ENCODE measurements around the gene PXMP4.
A peak's percentile ranks its signal among the peaks of the same experiment; 100 is the strongest.

Gene PXMP4

DNA sequence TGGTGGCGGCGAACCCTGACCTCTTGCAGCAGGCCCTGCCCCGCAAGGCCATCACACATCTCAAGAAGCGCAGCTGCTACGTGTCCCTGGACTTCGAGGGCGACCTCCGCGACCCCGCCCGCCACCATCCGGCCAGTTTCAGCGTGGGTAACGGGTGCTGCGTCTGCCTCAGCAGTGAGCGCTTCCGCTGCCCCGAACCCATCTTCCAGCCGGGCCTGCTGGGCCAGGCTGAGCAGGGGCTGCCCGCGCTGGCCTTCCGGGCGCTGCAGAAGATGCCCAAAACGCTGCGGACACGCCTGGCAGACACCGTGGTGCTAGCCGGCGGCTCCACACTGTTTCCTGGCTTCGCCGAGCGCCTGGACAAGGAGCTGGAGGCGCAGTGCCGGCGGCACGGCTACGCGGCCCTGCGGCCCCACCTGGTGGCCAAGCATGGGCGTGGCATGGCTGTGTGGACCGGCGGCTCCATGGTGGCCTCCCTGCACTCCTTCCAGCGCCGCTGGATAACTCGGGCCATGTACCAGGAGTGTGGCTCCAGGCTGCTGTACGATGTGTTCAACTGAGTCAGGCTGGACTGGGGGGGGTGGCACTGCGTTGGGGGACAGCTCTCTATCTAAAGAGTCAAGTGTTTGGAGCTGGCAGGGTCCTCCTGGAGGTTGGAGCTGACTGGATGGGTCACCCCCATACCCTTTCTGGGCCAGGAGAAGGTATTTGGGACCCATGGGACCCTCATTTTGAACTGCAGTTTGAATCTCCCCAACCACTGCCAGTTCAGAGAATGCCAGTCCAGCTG, 52.2 kb downstream of the PXMP4 start:
- peak; percentile 78 to 91 (median 83) for DNase-seq

DNA sequence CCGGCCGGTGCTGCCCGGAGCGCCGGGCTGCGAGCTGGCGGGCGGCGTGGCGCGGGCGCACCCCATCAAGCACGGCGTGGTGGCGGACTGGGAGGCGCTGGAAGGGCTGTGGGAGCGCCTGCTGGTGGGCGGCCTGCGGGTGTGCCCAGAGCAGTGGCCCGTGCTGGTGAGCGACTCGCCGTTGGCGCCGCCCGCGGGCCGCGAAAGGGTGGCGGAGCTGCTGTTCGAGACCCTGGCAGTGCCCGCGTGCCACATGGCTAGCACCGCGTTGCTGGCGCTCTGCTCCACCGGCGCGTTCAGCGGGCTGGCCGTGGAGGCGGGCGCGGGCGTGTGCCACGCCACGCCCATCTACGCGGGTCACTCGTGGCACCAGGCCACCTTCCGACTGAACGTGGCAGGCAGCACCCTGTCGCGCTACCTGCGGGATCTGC, 52.9 kb downstream of the PXMP4 start:
- peak in 1 of 4 experiments; percentile 64 for DNase-seq

DNA sequence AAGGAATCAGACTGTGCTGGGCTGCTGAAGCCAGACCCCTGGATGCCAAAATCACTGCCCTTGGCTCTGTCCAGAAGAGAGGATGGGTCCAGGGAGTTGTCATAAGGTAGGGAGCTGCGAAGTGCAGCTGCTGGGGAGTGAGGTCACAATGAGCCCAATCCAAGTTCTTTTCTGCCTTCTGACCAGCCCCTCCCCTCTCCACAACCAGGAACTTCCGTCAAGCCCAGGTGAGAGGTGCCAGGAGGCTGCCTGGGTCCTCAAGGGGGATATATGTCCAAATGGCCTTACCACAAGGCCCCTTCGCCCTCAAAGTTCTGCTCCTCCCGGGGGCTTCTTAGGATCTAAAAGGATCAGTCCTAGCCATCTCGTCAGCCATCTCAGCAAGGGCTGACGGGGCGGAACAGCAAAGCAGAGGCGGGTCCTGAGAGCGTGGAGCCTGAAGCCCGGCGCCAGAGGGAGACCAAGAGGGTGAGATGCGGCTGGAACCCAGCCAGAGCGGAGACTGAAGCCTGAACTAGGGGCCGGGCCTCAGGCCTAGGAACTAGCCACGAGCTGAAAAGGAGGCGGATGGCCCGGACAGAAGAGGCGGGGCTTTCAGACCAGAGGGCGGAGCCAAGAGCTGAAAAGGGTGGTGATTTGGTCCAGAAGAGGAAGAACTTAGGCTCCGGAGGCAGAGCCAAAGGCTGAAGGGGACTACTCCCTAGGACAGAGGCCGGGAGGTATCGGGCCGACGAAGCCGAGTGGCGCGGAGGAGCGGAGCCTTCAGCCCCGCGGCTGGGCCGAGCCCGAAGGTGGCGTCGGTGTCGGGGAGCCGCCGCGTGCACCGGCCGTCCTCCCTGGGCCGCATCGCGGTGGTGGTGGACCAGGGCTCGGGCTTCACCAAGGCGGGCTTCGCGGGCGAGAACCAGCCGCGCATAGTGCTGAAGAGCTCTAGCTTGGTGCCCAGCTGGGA, 53.5 kb downstream of the PXMP4 start, which contains the start of gene ACTL10:
Gene ACTL10 (plus strand): TSS at position 651 of the 952 bp plus-strand sequence. CDS start 555 bp downstream, outside the sequence.
- DNase-seq = peak; percentile 99

DNA sequence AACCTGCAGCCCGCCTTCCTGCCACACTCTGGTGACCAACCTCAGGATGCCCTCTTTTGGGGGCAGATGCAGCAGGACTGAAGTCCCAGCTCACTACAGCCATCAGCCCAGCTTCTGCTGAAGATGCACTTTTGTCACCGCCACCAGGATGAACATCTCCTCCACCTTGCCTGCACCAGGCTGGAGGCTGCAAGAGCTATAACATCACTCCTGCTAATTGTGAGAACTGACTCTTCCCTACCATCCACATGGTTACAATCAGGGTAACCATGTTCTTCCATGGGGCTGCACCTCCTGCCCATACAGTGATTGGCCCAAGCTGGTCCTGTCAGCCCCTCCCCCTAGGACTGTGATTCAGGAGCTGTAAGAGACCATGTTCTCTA, 55.4 kb downstream of the PXMP4 start:
- DNase-seq = no peak

DNA sequence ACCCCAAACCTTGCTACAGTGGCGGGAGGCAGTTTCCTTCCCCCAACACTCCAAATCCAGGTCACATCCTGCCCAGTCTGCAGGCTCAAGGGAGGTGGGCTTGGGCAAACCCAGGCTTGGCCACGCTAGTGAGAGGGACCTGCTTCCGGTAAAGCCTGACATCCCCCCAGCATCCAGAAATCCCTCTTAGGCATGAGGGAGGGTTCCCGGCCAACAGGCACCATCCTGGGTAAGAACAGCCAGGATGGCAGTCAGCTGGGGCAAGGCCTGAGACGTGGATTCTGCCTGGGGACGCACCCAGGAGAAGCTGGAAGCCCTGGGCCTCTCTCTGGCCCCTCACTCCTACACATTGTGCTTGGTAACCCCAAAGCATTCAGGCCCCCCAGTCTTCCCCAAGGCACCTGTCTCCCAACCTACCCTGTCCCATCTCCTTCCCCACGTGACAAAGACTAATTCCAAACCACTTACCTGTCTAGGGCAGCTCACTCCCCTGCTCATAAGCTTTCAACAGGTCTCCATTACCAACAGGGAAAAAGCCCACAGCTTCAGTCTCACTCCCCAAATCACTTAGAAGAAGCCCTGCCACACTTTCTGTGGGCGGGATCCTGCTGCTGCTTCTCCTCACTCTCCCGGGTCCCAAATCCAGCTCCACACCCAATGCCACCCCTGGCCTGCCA, 55.9 kb downstream of the PXMP4 start:
- DNase-seq = no peak

GRCh38 chr20:33663161-33664084, 56.7 kb downstream of the PXMP4 start:
- DNase-seq = peak; percentile 78 to 94 (median 88)

- DNase-seq = no peak
These were observed 57.9 kb downstream of the PXMP4 start, which contains the start of gene C20orf144 for GRCh38 chr20:33662172-33662571. C20orf144 (plus strand) TSS chr20:33662327; CDS start chr20:33662346, 19 bp downstream.

DNA sequence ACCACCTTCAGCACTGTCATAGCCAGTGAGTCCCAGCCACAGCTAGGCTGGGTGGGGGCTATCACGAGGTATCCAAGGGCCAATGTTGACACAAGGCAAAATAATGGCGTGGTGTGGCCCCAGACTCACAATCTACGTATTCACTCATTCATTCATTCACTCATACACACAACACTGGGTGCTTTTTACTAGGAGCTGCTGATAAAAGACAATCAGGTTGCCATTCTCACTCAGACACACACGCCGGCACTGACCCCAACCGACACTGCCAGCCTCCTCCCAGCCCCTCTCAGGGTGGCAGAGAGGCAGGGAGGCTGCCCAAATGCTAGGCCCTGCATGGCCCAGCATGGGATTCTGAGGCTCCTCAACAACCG, 59.4 kb downstream of the PXMP4 start:
- DNase-seq = no peak

DNA sequence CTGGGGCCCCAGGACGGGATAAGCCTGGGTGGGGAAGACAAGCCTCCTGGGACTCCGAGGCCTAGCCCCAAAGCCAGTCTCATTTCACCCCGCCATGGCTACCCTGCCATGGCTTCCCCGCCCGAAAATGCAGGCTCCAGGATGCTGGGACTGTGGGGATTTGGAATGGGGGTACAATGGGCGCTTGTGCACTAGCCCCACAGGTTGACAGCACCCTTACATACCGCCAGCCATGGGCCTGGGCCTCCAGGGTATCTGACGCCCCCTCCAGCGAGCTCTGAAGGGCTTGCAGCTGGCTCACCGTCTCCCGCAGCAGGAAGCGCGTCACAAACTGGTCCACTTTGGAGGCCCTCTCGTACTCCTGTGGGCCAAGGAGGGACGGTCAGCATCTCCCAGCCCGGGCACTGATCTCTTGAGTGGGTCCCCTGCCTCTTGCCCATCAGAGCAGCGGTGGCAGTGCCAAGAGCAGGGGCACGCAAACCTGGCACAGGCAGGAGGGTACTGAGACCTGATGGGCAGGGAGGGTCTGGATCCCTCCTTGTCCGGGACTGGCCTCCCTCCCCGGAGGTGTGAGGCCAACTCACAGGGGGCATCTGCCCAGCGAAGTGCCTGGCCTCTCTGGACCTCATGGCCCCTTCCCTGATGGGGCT, 60.0 kb downstream of the PXMP4 start:
- no peak for DNase-seq

- no peak for DNase-seq
These were observed 60.6 kb downstream of the PXMP4 start for GRCh38 chr20:33659341-33660034.

DNA sequence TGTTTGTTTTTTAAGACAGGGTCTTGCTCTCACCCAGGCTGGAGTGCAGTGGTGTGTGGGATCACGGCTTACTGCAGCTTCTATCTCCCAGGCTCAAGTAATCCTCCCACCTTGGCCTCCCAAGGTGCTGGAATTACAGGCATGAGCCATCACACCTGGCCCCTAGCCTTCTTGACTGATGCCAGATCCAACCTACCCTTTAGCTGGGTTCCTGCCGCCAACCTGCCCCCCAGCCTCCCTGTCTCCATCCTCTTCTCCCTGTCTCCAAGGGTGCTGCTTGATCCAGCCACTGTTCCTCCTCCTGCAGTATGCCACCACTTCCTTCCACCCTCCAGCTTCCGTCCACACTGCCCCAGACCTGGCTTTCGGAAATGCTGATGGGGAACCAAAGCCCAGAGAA, 61.2 kb downstream of the PXMP4 start:
- DNase-seq = no peak

GRCh38 chr20:33658510-33658909, 61.6 kb downstream of the PXMP4 start:
- no peak for DNase-seq

GRCh38 chr20:33657704-33658095, 62.4 kb downstream of the PXMP4 start:
- no peak for DNase-seq

GRCh38 chr20:33656783-33657703, 63.1 kb downstream of the PXMP4 start:
- no peak for DNase-seq

DNA sequence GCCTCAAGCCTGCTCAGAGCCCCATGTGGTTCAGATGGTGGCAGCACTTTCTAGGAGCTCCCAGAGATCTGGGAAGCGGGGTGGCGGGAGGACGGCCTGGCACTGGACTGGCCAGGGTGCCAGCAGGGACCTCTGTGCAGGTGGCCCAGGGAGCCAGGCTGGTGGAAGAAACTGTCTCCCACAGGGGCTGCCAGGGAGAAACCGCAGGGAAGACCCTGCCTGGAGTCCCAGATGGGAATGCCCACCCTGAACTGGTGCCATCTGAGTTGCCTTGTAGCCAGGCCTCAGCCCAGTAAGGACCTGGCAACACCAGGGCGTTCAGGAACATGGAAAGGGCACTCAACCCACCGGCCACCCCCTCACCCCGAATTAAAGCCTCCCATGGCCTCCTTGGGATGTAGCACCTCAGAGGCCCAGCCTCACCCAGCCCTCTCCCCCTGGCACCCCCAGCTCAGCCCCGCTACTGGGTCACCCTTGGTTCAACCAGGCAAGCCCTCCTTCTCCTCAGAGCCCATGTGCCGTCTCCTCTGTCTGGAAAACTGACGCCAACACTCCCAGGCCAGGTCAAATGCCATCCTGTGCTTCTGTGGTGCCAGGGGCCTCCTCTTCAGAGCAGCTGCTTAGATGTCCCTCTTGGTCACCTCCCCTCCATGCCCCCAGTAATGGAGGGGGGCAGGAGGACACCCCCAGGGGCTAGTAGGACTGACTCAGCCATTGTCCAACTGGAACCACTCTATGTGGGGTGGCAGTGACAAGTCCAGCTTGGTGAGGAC, 63.9 kb downstream of the PXMP4 start:
- no peak for DNase-seq

GRCh38 chr20:33655164-33655563, 64.9 kb downstream of the PXMP4 start:
- DNase-seq = no peak

DNA sequence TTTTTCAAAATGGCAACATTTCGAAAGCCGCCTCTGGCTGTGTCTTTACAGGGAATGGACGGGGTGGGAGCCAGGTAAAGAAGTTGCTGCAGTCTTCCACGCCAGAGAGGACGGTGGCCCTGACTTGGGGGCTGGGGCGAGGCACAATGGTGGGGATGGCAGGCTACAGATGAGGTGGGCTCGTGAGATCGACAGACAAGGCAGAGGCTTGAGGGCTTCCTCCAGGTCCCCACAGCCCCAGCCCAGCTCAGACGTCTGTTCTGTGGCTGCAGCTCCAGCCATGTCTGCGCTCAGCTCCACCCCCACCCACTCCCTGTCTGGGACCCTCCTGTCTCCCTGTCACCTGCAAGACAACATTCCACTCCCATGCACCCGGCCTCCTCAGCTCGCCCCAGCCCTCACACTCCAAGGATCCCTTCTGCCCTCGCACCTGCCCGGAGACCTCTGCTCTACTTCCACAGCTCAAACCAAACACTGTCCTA, 65.4 kb downstream of the PXMP4 start:
- no peak for DNase-seq

GRCh38 chr20:33653900-33654596, 66.1 kb downstream of the PXMP4 start:
- no peak for DNase-seq
